HS-5 (cell line): Measurements from ENCODE around the gene PTPN14.

Source experiments
- DNase-seq: peaks from one replicate; pipeline ENCODE4 v3.0.0-alpha.2; 2012; ENCODE audit warnings: low read depth

Gene PTPN14

GRCh38 chr1:214303141-214303930, 248.1 kb downstream of the PTPN14 start:
- no peak for DNase-seq

GRCh38 chr1:214301526-214301925, 249.9 kb downstream of the PTPN14 start:
- no peak for DNase-seq

GRCh38 chr1:214300149-214300780, 251.1 kb downstream of the PTPN14 start:
- no peak for DNase-seq
